Activated CD8-positive, alpha-beta T cell treated with anti-CD3 and anti-CD28 coated beads for 36 hours (primary cell): ENCODE measurements around the gene ICOS. TPM values are rescaled to one million over a fixed set of nuclear protein-coding genes. Genes with fewer than 3 reads are reported as not detected.
A peak's percentile ranks its signal among the peaks of the same experiment; 100 is the strongest.

Experiments used
- ATAC-seq: fragments of 200-7000 bp; cut with Tn5 transposase; one replicate; pipeline ENCODE4 v1.10.0; 2021; ENCODE audit warnings: mild to moderate bottlenecking, moderate library complexity
- CTCF ChIA-PET: fragments of 350-600 bp; sonication (Branson Sonifier 250); formaldehyde crosslinking; loops from one replicate; lab custom pipeline; 2021; ENCODE audit warnings: antibody characterized with exemption; lab: Charles Lee
- POLR2A ChIA-PET: fragments of 350-600 bp; sonication (Branson Sonifier 250); formaldehyde crosslinking; loops from one replicate; lab custom pipeline; 2021; ENCODE audit warnings: antibody characterized with exemption; lab: Charles Lee
- DNase-seq: peaks from one replicate; pipeline ENCODE4 v3.0.0-alpha.2; 2020
- H3K27ac Mint-ChIP-seq: one replicate; pipeline ENCODE4 v1.8.0; 2021; ENCODE audit warnings: mild to moderate bottlenecking, mixed read lengths
- H3K27me3 Mint-ChIP-seq: one replicate; pipeline ENCODE4 v1.8.0; 2021; ENCODE audit warnings: mixed read lengths
- H3K36me3 Mint-ChIP-seq: one replicate; pipeline ENCODE4 v1.8.0; 2021; ENCODE audit warnings: low read depth, mixed read lengths
- H3K4me1 Mint-ChIP-seq: one replicate; pipeline ENCODE4 v1.8.0; 2021; ENCODE audit warnings: low read depth, mixed read lengths
- H3K4me3 Mint-ChIP-seq: one replicate; pipeline ENCODE4 v1.8.0; 2021; ENCODE audit warnings: mild to moderate bottlenecking, moderate library complexity, mixed read lengths
- H3K9me3 Mint-ChIP-seq: one replicate; pipeline ENCODE4 v1.8.0; 2021; ENCODE audit warnings: mixed read lengths
- CTCF ChIP-seq: fragments of 200-600 bp; IDR thresholded peaks from one replicate; pipeline ENCODE4 v1.8.0; 2022; ENCODE audit warnings: antibody characterized with exemption, mild to moderate bottlenecking
- intact Hi-C: fragments of 100-400 bp; cut with micrococcal nuclease; formaldehyde crosslinking; loops from one replicate; pipeline ENCODE4 v1.10.0; 2022
- total RNA-seq, 2 experiments: library from RNA; stranded (reverse); gene quantifications; one replicate each; pipeline ENCODE4 v1.2.3, GENCODE V29; 2021

Gene ICOS
- total RNA-seq, 2 experiments from 2014 or later: 55.0 to 55.6 TPM

GRCh38 chr2:203996692-203997091 is 60.1 kb downstream of the ICOS start:
- ChIA-PET POLR2A (interaction anchor here (0.6 to 1.6 kb wide), 6 partner anchors 10 to 110 kb away, joined by 3 to 5 read pairs (median 3); no protein-coding TSS in a partner anchor), CTCF (interaction anchor here (1.4 to 4.5 kb wide), 3 partner anchors 9 to 68 kb away, joined by 4 to 18 read pairs (median 12); no protein-coding TSS in a partner anchor)
- peak overlapping the region; percentile 47 for H3K27ac Mint-ChIP-seq
- intact Hi-C loops: no loop called here
- no peak for TF ChIP-seq CTCF
- H3K4me1 Mint-ChIP-seq: peaks cover 61% of the 10 kb centered on the region
- no peak overlapping the region for H3K4me3 Mint-ChIP-seq
- no peaks in the 10 kb centered on the region for H3K27me3 Mint-ChIP-seq
- H3K36me3 Mint-ChIP-seq: no peaks in the 10 kb centered on the region
- peaks cover 3% of the 10 kb centered on the region for H3K9me3 Mint-ChIP-seq
- no peak for DNase-seq
- ATAC-seq: no peak

GRCh38 chr2:203997481-203997880 is 60.9 kb downstream of the ICOS start:
- Mint-ChIP-seq H3K4me1 (peaks cover 68% of the 10 kb centered on the region), H3K27ac (peak overlapping the region; percentile 47), H3K4me3 (no peak overlapping the region), H3K27me3 (no peaks in the 10 kb centered on the region), H3K36me3 (peaks cover 3% of the 10 kb centered on the region), H3K9me3 (peaks cover 10% of the 10 kb centered on the region)
- no peak for TF ChIP-seq CTCF
- CTCF ChIA-PET: interaction anchor here (3.7 to 4.5 kb wide), 2 partner anchors 8 to 10 kb away, joined by 12 to 18 read pairs; no protein-coding TSS in a partner anchor
- intact Hi-C loops: no loop called here
- ATAC-seq (peak; percentile 31), DNase-seq (no peak)
- POLR2A ChIA-PET: interaction anchor here (0.7 to 2.8 kb wide), 4 partner anchors 9 to 47 kb away, joined by 3 to 9 read pairs (median 3); no protein-coding TSS in a partner anchor

GRCh38 chr2:203997980-203998809 is 61.6 kb downstream of the ICOS start:
- POLR2A ChIA-PET: interaction anchor here (0.7 to 2.8 kb wide), 4 partner anchors 9 to 48 kb away, joined by 3 to 9 read pairs (median 4); no protein-coding TSS in a partner anchor
- peaks cover 10% of the 10 kb centered on the region for H3K9me3 Mint-ChIP-seq
- no peak for TF ChIP-seq CTCF
- peak overlapping the region; percentile 47 for H3K27ac Mint-ChIP-seq
- H3K4me1 Mint-ChIP-seq: peaks cover 74% of the 10 kb centered on the region
- peaks cover 3% of the 10 kb centered on the region for H3K36me3 Mint-ChIP-seq
- H3K27me3 Mint-ChIP-seq: no peaks in the 10 kb centered on the region
- peak overlapping the region; percentile 4 for H3K4me3 Mint-ChIP-seq
- CTCF ChIA-PET: interaction anchor here (1.0 to 4.5 kb wide), 4 partner anchors 8 to 79 kb away, joined by 3 to 18 read pairs (median 10); no protein-coding TSS in a partner anchor
- intact Hi-C loops: no loop called here
- peak; percentile 52 for ATAC-seq
- DNase-seq: no peak

- Mint-ChIP-seq H3K27me3 (no peaks in the 10 kb centered on the region), H3K27ac (no peak overlapping the region), H3K36me3 (peaks cover 7% of the 10 kb centered on the region), H3K4me3 (no peak overlapping the region), H3K4me1 (peaks cover 83% of the 10 kb centered on the region), H3K9me3 (peaks cover 9% of the 10 kb centered on the region)
- CTCF ChIA-PET: interaction anchor here (0.8 to 1.8 kb wide), 6 partner anchors 16 to 178 kb away, joined by 3 to 9 read pairs (median 4); no protein-coding TSS in a partner anchor
- intact Hi-C loops: no loop called here
- no peak for DNase-seq
- POLR2A ChIA-PET: interaction anchor here (0.6 to 2.8 kb wide), 12 partner anchors 7 to 138 kb away, joined by 3 to 9 read pairs (median 4); no protein-coding TSS in a partner anchor
- no peak for ATAC-seq
- no peak for TF ChIP-seq CTCF
Measured at GRCh38 chr2:203999835-204000234, 63.3 kb downstream of the ICOS start.
